Measurements from ENCODE around the gene NR2C2AP.
A peak's percentile ranks its signal among the peaks of the same experiment; 100 is the strongest.

NR2C2AP gene

DNA sequence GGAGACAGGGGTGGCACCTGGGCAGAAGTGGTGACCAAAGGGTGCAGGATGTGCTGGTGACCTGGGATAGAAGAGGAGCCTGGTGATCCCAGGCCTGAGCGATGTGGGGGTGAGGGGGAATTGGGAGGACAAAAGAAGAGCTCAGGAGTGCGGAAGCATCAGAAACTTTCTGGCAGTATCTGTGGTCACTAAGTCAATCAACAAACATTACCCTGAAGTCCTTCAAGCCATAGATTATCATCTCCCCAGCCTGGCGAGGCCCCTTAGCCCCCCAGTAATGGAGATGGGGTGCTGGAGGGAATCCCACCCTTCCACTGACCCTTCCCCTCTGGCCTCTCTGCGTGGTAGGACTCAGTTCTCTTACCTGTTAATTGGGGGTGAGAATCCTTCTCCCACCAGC lies 43.7 kb downstream of the NR2C2AP start:
- Histone ChIP-seq H3K4me3 (ENCODE audit: insufficient read depth, low read length, poor library complexity, severe bottlenecking) (peak overlapping the region; percentile 8), H2AFZ (ENCODE audit: low read depth, low read length, severe bottlenecking) (no peak overlapping the region), H3K9me3 (ENCODE audit: insufficient read depth, low read length) (no peaks in the 10 kb centered on the region), H3K9ac (ENCODE audit: low read length) (peak overlapping the region; percentile 69), H4K20me1 (ENCODE audit: low read depth, low read length) (no peaks in the 10 kb centered on the region), H3K27ac (ENCODE audit: low read depth, low read length) (peak overlapping the region; percentile 99), H3K9me2 (replicated peaks; ENCODE audit: insufficient read depth, low read length) (no peaks in the 10 kb centered on the region), H3K79me2 (ENCODE audit: insufficient read depth, low read length) (peaks cover 68% of the 10 kb centered on the region), H3K4me2 (ENCODE audit: low read depth, low read length, poor library complexity, severe bottlenecking) (peak overlapping the region; percentile 72), H3F3A (ENCODE audit: insufficient read depth) (peaks cover 92% of the 10 kb centered on the region), H3K36me3 (ENCODE audit: low read length) (peaks cover 2% of the 10 kb centered on the region; the same call in 1 of the 2 replicates), H3K27me3 (ENCODE audit: low read length) (no peaks in the 10 kb centered on the region)
- TF ChIP-seq, protein P1, sequence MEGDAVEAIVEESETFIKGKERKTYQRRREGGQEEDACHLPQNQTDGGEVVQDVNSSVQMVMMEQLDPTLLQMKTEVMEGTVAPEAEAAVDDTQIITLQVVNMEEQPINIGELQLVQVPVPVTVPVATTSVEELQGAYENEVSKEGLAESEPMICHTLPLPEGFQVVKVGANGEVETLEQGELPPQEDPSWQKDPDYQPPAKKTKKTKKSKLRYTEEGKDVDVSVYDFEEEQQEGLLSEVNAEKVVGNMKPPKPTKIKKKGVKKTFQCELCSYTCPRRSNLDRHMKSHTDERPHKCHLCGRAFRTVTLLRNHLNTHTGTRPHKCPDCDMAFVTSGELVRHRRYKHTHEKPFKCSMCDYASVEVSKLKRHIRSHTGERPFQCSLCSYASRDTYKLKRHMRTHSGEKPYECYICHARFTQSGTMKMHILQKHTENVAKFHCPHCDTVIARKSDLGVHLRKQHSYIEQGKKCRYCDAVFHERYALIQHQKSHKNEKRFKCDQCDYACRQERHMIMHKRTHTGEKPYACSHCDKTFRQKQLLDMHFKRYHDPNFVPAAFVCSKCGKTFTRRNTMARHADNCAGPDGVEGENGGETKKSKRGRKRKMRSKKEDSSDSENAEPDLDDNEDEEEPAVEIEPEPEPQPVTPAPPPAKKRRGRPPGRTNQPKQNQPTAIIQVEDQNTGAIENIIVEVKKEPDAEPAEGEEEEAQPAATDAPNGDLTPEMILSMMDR (IDR thresholded peaks at IDR 0.05; ENCODE audit: insufficient read depth, low read length, poor library complexity, severe bottlenecking) = no peak
- no peak for TF ChIP-seq EZH2phosphoT487 (conservative IDR thresholded peaks at IDR 0.05; ENCODE audit: low read length)

DNA sequence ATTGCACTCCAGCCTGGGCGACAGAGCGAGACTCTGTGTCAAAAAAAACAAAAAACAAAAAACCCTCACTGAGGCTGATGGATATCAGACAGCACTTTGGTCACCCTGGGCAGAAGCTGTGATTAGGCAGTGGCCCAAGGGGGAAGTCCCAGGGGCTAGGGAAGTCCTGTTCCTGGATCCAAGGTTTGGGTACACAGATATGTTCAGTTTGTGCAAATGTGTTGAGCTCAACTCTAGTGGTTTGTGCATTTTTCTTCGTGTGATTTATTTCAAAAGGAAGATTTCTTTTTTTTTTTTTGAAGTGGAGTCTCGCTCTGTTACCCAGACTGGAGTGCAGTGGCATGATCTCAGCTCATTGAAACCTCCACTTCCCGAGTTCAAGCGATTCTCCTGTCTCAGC lies 45.4 kb downstream of the NR2C2AP start:
- Histone ChIP-seq H3K27me3 (ENCODE audit: low read length) (no peaks in the 10 kb centered on the region), H3K27ac (ENCODE audit: low read depth, low read length) (peak overlapping the region; percentile 99), H3K4me2 (ENCODE audit: low read depth, low read length, poor library complexity, severe bottlenecking) (peak overlapping the region; percentile 72), H4K20me1 (ENCODE audit: low read depth, low read length) (no peaks in the 10 kb centered on the region), H2AFZ (ENCODE audit: low read depth, low read length, severe bottlenecking) (no peak overlapping the region), H3K4me3 (ENCODE audit: insufficient read depth, low read length, poor library complexity, severe bottlenecking) (no peak overlapping the region), H3K9me2 (replicated peaks; ENCODE audit: insufficient read depth, low read length) (no peaks in the 10 kb centered on the region), H3K9ac (ENCODE audit: low read length) (peak overlapping the region; percentile 69), H3K36me3 (ENCODE audit: low read length) (peaks cover 2% of the 10 kb centered on the region; the same call in 1 of the 2 replicates), H3K79me2 (ENCODE audit: insufficient read depth, low read length) (peaks cover 64% of the 10 kb centered on the region), H3F3A (ENCODE audit: insufficient read depth) (peaks cover 87% of the 10 kb centered on the region), H3K9me3 (ENCODE audit: insufficient read depth, low read length) (no peaks in the 10 kb centered on the region)
- TF ChIP-seq, protein P1 (IDR thresholded peaks at IDR 0.05; ENCODE audit: insufficient read depth, low read length, poor library complexity, severe bottlenecking) = no peak
- no peak for TF ChIP-seq EZH2phosphoT487 (conservative IDR thresholded peaks at IDR 0.05; ENCODE audit: low read length)

DNA sequence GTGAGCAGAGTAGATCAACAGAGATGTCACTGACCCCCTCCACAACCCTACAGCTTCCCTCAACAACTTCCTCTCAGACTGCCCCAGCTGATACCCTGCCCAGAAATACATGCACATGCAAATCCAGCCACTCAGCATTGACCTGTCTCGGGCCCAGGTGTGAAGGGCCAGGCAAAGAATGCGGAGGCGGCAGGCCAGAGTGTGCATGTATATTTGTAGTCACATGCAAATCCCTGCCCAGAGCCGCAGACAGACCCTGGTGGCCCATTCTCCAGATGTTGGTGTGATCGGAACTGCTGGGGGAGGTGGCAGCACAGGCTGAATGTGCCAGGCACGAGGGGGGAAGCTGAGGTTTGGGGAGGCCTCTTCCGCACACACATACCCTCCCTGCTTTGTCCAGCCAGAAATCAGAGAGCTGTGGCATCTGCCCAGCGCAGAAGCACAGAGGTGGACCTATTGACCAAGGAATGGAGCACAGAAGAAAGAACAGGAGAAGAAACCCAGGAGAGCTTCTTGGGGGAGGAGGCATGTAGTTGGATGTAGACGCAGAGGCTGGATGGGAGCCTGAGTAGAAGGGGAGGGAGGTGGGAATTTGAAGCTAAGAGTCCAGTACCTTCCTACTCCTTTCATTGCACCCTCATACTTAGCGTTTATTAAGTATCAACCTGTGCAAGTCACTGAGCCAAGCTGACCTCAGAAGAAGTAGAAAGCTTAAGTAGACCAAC lies 47.6 kb downstream of the NR2C2AP start:
- Histone ChIP-seq H3F3A (ENCODE audit: insufficient read depth) (peaks cover 76% of the 10 kb centered on the region), H3K4me3 (ENCODE audit: insufficient read depth, low read length, poor library complexity, severe bottlenecking) (peak overlapping the region; percentile 47), H3K27me3 (ENCODE audit: low read length) (no peaks in the 10 kb centered on the region), H3K9me3 (ENCODE audit: insufficient read depth, low read length) (no peaks in the 10 kb centered on the region), H4K20me1 (ENCODE audit: low read depth, low read length) (no peaks in the 10 kb centered on the region; the same call in 1 of the 2 replicates), H2AFZ (ENCODE audit: low read depth, low read length, severe bottlenecking) (no peak overlapping the region), H3K79me2 (ENCODE audit: insufficient read depth, low read length) (peaks cover 50% of the 10 kb centered on the region), H3K36me3 (ENCODE audit: low read length) (peaks cover 2% of the 10 kb centered on the region; the same call in 1 of the 2 replicates), H3K4me2 (ENCODE audit: low read depth, low read length, poor library complexity, severe bottlenecking) (peak overlapping the region; percentile 85), H3K9ac (ENCODE audit: low read length) (peak overlapping the region; percentile 69), H3K27ac (ENCODE audit: low read depth, low read length) (peak overlapping the region; percentile 99), H3K9me2 (replicated peaks; ENCODE audit: insufficient read depth, low read length) (no peaks in the 10 kb centered on the region)
- TF ChIP-seq EZH2phosphoT487 (conservative IDR thresholded peaks at IDR 0.05; ENCODE audit: low read length) = no peak
- TF ChIP-seq, protein P1 (IDR thresholded peaks at IDR 0.05; ENCODE audit: insufficient read depth, low read length, poor library complexity, severe bottlenecking) = no peak

All from SU-DHL-6 (cell line).